ENCODE data around the gene ABHD16A.
A peak's percentile ranks its signal among the peaks of the same experiment; 100 is the strongest.

Gene ABHD16A

GRCh38 chr6:31690231-31691077 is 12.7 kb downstream of the ABHD16A start:
- no peak overlapping the region for H3K4me3 ChIP-seq (ENCODE audit: low read length)
- no peaks in the 10 kb centered on the region for H3K9me3 ChIP-seq (ENCODE audit: control insufficient read depth, low read length)
- H3K27me3 ChIP-seq (ENCODE audit: control insufficient read depth, insufficient read depth, low read length): no peaks in the 10 kb centered on the region
- H3K4me1 ChIP-seq (ENCODE audit: control insufficient read depth, insufficient read depth, low read length): peaks cover 21% of the 10 kb centered on the region
- peaks cover 30% of the 10 kb centered on the region for H3K36me3 ChIP-seq (ENCODE audit: control insufficient read depth, insufficient read depth, low read length)
- peak overlapping the region; percentile 11 for H3K9ac ChIP-seq (ENCODE audit: low read length)

- peaks cover 30% of the 10 kb centered on the region for H3K36me3 ChIP-seq (ENCODE audit: control insufficient read depth, insufficient read depth, low read length)
- H3K9ac ChIP-seq (ENCODE audit: low read length): peak overlapping the region; percentile 11
- no peaks in the 10 kb centered on the region for H3K9me3 ChIP-seq (ENCODE audit: control insufficient read depth, low read length)
- H3K27me3 ChIP-seq (ENCODE audit: control insufficient read depth, insufficient read depth, low read length): no peaks in the 10 kb centered on the region
- peaks cover 21% of the 10 kb centered on the region for H3K4me1 ChIP-seq (ENCODE audit: control insufficient read depth, insufficient read depth, low read length)
- H3K4me3 ChIP-seq (ENCODE audit: low read length): no peak overlapping the region
Observed at GRCh38 chr6:31689249-31690110, 13.6 kb downstream of the ABHD16A start.

GRCh38 chr6:31687860-31688693 is 15.0 kb downstream of the ABHD16A start:
- no peak overlapping the region for H3K4me3 ChIP-seq (ENCODE audit: low read length)
- no peak overlapping the region for H3K9ac ChIP-seq (ENCODE audit: low read length)
- H3K9me3 ChIP-seq (ENCODE audit: control insufficient read depth, low read length): no peaks in the 10 kb centered on the region
- H3K27me3 ChIP-seq (ENCODE audit: control insufficient read depth, insufficient read depth, low read length): no peaks in the 10 kb centered on the region
- peaks cover 30% of the 10 kb centered on the region for H3K36me3 ChIP-seq (ENCODE audit: control insufficient read depth, insufficient read depth, low read length)
- H3K4me1 ChIP-seq (ENCODE audit: control insufficient read depth, insufficient read depth, low read length): peaks cover 29% of the 10 kb centered on the region

- Histone ChIP-seq H3K4me1 (ENCODE audit: control insufficient read depth, insufficient read depth, low read length) (peaks cover 29% of the 10 kb centered on the region), H3K36me3 (ENCODE audit: control insufficient read depth, insufficient read depth, low read length) (peaks cover 30% of the 10 kb centered on the region), H3K9me3 (ENCODE audit: control insufficient read depth, low read length) (no peaks in the 10 kb centered on the region), H3K9ac (ENCODE audit: low read length) (no peak overlapping the region), H3K27me3 (ENCODE audit: control insufficient read depth, insufficient read depth, low read length) (no peaks in the 10 kb centered on the region), H3K4me3 (ENCODE audit: low read length) (no peak overlapping the region)
Observed at GRCh38 chr6:31687321-31687720, 15.8 kb downstream of the ABHD16A start.

- Histone ChIP-seq H3K9me3 (ENCODE audit: control insufficient read depth, low read length) (no peaks in the 10 kb centered on the region), H3K27me3 (ENCODE audit: control insufficient read depth, insufficient read depth, low read length) (no peaks in the 10 kb centered on the region), H3K36me3 (ENCODE audit: control insufficient read depth, insufficient read depth, low read length) (peaks cover 30% of the 10 kb centered on the region), H3K4me1 (ENCODE audit: control insufficient read depth, insufficient read depth, low read length) (peaks cover 33% of the 10 kb centered on the region), H3K4me3 (ENCODE audit: low read length) (no peak overlapping the region), H3K9ac (ENCODE audit: low read length) (no peak overlapping the region)
Observed at GRCh38 chr6:31686483-31686882, 16.6 kb downstream of the ABHD16A start.

GRCh38 chr6:31683591-31683990 is 19.5 kb downstream of the ABHD16A start:
- Histone ChIP-seq H3K27me3 (ENCODE audit: control insufficient read depth, insufficient read depth, low read length) (no peaks in the 10 kb centered on the region), H3K9me3 (ENCODE audit: control insufficient read depth, low read length) (no peaks in the 10 kb centered on the region), H3K36me3 (ENCODE audit: control insufficient read depth, insufficient read depth, low read length) (peaks cover 14% of the 10 kb centered on the region), H3K9ac (ENCODE audit: low read length) (peak overlapping the region; percentile 67), H3K4me3 (ENCODE audit: low read length) (no peak overlapping the region), H3K4me1 (ENCODE audit: control insufficient read depth, insufficient read depth, low read length) (peaks cover 19% of the 10 kb centered on the region)

GRCh38 chr6:31681135-31681671 is 21.9 kb downstream of the ABHD16A start:
- no peaks in the 10 kb centered on the region for H3K9me3 ChIP-seq (ENCODE audit: control insufficient read depth, low read length)
- H3K9ac ChIP-seq (ENCODE audit: low read length): peak overlapping the region; percentile 71
- peaks cover 3% of the 10 kb centered on the region for H3K36me3 ChIP-seq (ENCODE audit: control insufficient read depth, insufficient read depth, low read length)

GRCh38 chr6:31680226-31681134 is 22.6 kb downstream of the ABHD16A start, which contains the start of gene LY6G5C:
Gene LY6G5C, minus strand, starts transcription at chr6:31681067. Its CDS starts 694 bp downstream, at chr6:31680373.
- no peaks in the 10 kb centered on the region for H3K27me3 ChIP-seq (ENCODE audit: control insufficient read depth, insufficient read depth, low read length)
- H3K36me3 ChIP-seq (ENCODE audit: control insufficient read depth, insufficient read depth, low read length): no peaks in the 10 kb centered on the region
- H3K9me3 ChIP-seq (ENCODE audit: control insufficient read depth, low read length): no peaks in the 10 kb centered on the region
- peak within 1 kb of the TSS; percentile 40 for H3K4me3 ChIP-seq (ENCODE audit: low read length)
- peaks cover 19% of the 10 kb centered on the region for H3K4me1 ChIP-seq (ENCODE audit: control insufficient read depth, insufficient read depth, low read length)
- H3K9ac ChIP-seq (ENCODE audit: low read length): peak within 1 kb of the TSS; percentile 71

More at GRCh38 chr6:31681135-31681671, 21.9 kb downstream of the ABHD16A start:
- H3K4me3 ChIP-seq (ENCODE audit: low read length): peak overlapping the region; percentile 40
- H3K4me1 ChIP-seq (ENCODE audit: control insufficient read depth, insufficient read depth, low read length): peaks cover 19% of the 10 kb centered on the region
- no peaks in the 10 kb centered on the region for H3K27me3 ChIP-seq (ENCODE audit: control insufficient read depth, insufficient read depth, low read length)

GRCh38 chr6:31677955-31678354 is 25.2 kb downstream of the ABHD16A start:
- peaks cover 11% of the 10 kb centered on the region for H3K4me1 ChIP-seq (ENCODE audit: control insufficient read depth, insufficient read depth, low read length)
- H3K9ac ChIP-seq (ENCODE audit: low read length): no peak overlapping the region
- no peak overlapping the region for H3K4me3 ChIP-seq (ENCODE audit: low read length)
- no peaks in the 10 kb centered on the region for H3K9me3 ChIP-seq (ENCODE audit: control insufficient read depth, low read length)
- H3K27me3 ChIP-seq (ENCODE audit: control insufficient read depth, insufficient read depth, low read length): no peaks in the 10 kb centered on the region
- H3K36me3 ChIP-seq (ENCODE audit: control insufficient read depth, insufficient read depth, low read length): no peaks in the 10 kb centered on the region

GRCh38 chr6:31676904-31677303 is 26.2 kb downstream of the ABHD16A start:
- H3K4me1 ChIP-seq (ENCODE audit: control insufficient read depth, insufficient read depth, low read length): peaks cover 11% of the 10 kb centered on the region
- H3K9me3 ChIP-seq (ENCODE audit: control insufficient read depth, low read length): no peaks in the 10 kb centered on the region
- no peak overlapping the region for H3K4me3 ChIP-seq (ENCODE audit: low read length)
- no peaks in the 10 kb centered on the region for H3K27me3 ChIP-seq (ENCODE audit: control insufficient read depth, insufficient read depth, low read length)
- H3K9ac ChIP-seq (ENCODE audit: low read length): no peak overlapping the region
- peaks cover 3% of the 10 kb centered on the region for H3K36me3 ChIP-seq (ENCODE audit: control insufficient read depth, insufficient read depth, low read length)
